Measurements from ENCODE around the gene KCNF1. TPM values are rescaled to one million over a fixed set of nuclear protein-coding genes. Genes with fewer than 3 reads are reported as not detected.

The KCNF1 gene
- polyA plus RNA-seq, 1 donor from 2014 or later: 11.4 TPM

GRCh38 chr2:10926191-10926820 lies 14.6 kb downstream of the KCNF1 start:
- Histone ChIP-seq H3K79me2 (replicated peaks; ENCODE audit: insufficient read depth, low read length) (no peaks in the 10 kb centered on the region), H3K9me2 (ENCODE audit: insufficient read depth, low read length) (no peaks in the 10 kb centered on the region), H2AFZ (ENCODE audit: low read depth, low read length) (no peak overlapping the region), H3K4me2 (ENCODE audit: low read length) (no peak overlapping the region), H3F3A (ENCODE audit: insufficient read depth, low read length, poor library complexity, severe bottlenecking) (no peaks in the 10 kb centered on the region), H4K20me1 (ENCODE audit: insufficient read depth) (no peaks in the 10 kb centered on the region), H3K27ac (ENCODE audit: low read length) (no peak overlapping the region), H3K36me3 (ENCODE audit: insufficient read depth, low read length) (no peaks in the 10 kb centered on the region), H3K9me3 (ENCODE audit: low read length) (no peaks in the 10 kb centered on the region), H3K9ac (ENCODE audit: low read length) (no peak overlapping the region), H3K4me3 (ENCODE audit: low read length) (no peak overlapping the region), H3K27me3 (ENCODE audit: insufficient read depth, low read depth, low read length) (no peaks in the 10 kb centered on the region)
- TF ChIP-seq CTCF (IDR thresholded peaks at IDR 0.05; ENCODE audit: poor library complexity, severe bottlenecking): no peak

- H3K9me3 ChIP-seq (ENCODE audit: low read length): no peaks in the 10 kb centered on the region
- H3K9ac ChIP-seq (ENCODE audit: low read length): no peak overlapping the region
- H2AFZ ChIP-seq (ENCODE audit: low read depth, low read length): no peak overlapping the region
- no peaks in the 10 kb centered on the region for H3F3A ChIP-seq (ENCODE audit: insufficient read depth, low read length, poor library complexity, severe bottlenecking)
- no peak overlapping the region for H3K27ac ChIP-seq (ENCODE audit: low read length)
- H3K9me2 ChIP-seq (ENCODE audit: insufficient read depth, low read length): no peaks in the 10 kb centered on the region
- H4K20me1 ChIP-seq (ENCODE audit: insufficient read depth): no peaks in the 10 kb centered on the region
- H3K27me3 ChIP-seq (ENCODE audit: insufficient read depth, low read depth, low read length): no peaks in the 10 kb centered on the region
- no peaks in the 10 kb centered on the region for H3K36me3 ChIP-seq (ENCODE audit: insufficient read depth, low read length)
- no peaks in the 10 kb centered on the region for H3K79me2 ChIP-seq (replicated peaks; ENCODE audit: insufficient read depth, low read length)
- H3K4me2 ChIP-seq (ENCODE audit: low read length): no peak overlapping the region
- no peak for TF ChIP-seq POLR2AphosphoS5 (IDR thresholded peaks at IDR 0.05)
- no peak overlapping the region for H3K4me3 ChIP-seq (ENCODE audit: low read length)
Observed at GRCh38 chr2:10930721-10931516, 19.2 kb downstream of the KCNF1 start.

- Histone ChIP-seq H3K9me3 (ENCODE audit: low read length) (no peaks in the 10 kb centered on the region), H2AFZ (ENCODE audit: low read depth, low read length) (no peak overlapping the region), H3K4me3 (ENCODE audit: low read length) (no peak overlapping the region), H3K79me2 (replicated peaks; ENCODE audit: insufficient read depth, low read length) (no peaks in the 10 kb centered on the region), H3K36me3 (ENCODE audit: insufficient read depth, low read length) (no peaks in the 10 kb centered on the region), H3K9ac (ENCODE audit: low read length) (no peak overlapping the region), H3K4me2 (ENCODE audit: low read length) (no peak overlapping the region), H4K20me1 (ENCODE audit: insufficient read depth) (no peaks in the 10 kb centered on the region), H3K9me2 (ENCODE audit: insufficient read depth, low read length) (no peaks in the 10 kb centered on the region), H3K27me3 (ENCODE audit: insufficient read depth, low read depth, low read length) (no peaks in the 10 kb centered on the region), H3K27ac (ENCODE audit: low read length) (no peak overlapping the region), H3F3A (ENCODE audit: insufficient read depth, low read length, poor library complexity, severe bottlenecking) (no peaks in the 10 kb centered on the region)
- TF ChIP-seq REST (IDR thresholded peaks at IDR 0.05; ENCODE audit: borderline replicate concordance): no peak
Observed at GRCh38 chr2:10931710-10932255, 20.0 kb downstream of the KCNF1 start.
